GM12875 (cell line): Measurements from ENCODE around the gene GPI.
"Not testable (repeated sequence)": the region's sequence is repeated elsewhere in the genome, so short reads cannot be mapped to it uniquely, and the experiment has no call there.

ENCODE experiments used
- H3K4me3 ChIP-seq: one replicate; pipeline ENCODE4 v1.5.1; 2011; ENCODE audit warnings: low read depth, low read length, control low read depth
- TF ChIP-seq, protein P1 (sequence below): IDR thresholded peaks from 2 replicates; pipeline ENCODE4 v1.5.1; 2011; ENCODE audit warnings: low read depth, mild to moderate bottlenecking, control low read depth, inconsistent platforms, low read length, moderate library complexity, borderline replicate concordance; ENCODE audit not compliant: insufficient read depth

GPI gene

DNA sequence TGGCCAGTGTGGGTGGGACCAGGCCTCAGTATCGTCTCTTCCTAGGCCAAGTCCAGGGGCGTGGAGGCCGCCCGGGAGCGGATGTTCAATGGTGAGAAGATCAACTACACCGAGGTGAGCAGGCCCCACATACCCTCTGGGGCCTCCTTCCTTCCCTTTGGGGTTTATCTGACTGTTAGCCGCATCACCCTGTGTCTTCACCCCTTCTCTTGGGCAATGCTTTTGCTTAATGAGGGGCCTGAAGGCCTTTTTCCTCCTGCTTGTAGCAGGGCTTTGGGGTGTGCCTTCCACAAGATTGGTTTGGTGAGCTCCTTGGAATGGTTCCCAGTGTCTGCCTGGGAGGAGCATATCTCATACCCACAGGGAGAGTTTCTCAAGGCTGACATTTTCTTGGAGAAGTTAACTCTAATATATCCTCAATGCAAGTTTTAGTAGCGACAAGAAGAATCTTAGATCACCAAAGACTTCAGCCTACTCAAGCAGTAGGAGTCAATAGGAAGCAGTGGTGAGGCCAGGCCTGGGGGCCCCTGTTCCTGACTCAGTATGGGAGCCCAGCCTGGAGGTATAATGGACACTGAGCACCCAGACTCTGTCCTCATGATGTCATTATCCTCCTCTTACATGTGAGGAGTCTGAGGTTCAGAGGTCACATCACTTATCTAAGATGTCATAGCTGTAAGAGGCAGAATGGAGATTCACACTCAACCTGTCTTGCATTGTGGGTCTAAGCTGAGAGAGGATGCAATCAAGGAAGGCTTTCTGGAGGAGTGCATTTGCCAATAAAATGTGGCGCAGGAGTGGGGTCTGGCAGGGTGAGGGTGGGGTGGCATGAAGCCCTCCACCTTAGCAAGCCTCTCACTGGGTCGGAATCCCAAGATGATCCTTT, 2.0 kb downstream of the GPI start:
- TF ChIP-seq, protein P1, sequence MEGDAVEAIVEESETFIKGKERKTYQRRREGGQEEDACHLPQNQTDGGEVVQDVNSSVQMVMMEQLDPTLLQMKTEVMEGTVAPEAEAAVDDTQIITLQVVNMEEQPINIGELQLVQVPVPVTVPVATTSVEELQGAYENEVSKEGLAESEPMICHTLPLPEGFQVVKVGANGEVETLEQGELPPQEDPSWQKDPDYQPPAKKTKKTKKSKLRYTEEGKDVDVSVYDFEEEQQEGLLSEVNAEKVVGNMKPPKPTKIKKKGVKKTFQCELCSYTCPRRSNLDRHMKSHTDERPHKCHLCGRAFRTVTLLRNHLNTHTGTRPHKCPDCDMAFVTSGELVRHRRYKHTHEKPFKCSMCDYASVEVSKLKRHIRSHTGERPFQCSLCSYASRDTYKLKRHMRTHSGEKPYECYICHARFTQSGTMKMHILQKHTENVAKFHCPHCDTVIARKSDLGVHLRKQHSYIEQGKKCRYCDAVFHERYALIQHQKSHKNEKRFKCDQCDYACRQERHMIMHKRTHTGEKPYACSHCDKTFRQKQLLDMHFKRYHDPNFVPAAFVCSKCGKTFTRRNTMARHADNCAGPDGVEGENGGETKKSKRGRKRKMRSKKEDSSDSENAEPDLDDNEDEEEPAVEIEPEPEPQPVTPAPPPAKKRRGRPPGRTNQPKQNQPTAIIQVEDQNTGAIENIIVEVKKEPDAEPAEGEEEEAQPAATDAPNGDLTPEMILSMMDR, result no peak
- H3K4me3 ChIP-seq, result peak overlapping the region; percentile 78

DNA sequence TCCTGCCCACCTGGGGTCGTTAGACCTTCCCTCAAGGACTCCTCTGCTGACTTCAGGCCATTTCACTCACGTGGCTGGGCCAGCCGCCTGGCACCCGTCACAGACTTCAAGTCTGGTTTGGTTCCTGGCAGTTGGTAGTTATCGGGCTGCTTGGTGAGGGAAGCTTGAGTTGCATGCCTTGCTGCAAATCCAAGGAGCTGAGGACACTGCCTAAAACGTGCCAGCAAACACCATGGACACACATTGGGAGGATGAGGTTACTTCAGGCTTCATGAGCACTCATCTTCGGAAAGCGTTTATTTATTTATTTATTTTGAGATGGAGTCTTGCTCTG, 2.6 kb downstream of the GPI start:
- TF ChIP-seq, protein P1, result no peak

DNA sequence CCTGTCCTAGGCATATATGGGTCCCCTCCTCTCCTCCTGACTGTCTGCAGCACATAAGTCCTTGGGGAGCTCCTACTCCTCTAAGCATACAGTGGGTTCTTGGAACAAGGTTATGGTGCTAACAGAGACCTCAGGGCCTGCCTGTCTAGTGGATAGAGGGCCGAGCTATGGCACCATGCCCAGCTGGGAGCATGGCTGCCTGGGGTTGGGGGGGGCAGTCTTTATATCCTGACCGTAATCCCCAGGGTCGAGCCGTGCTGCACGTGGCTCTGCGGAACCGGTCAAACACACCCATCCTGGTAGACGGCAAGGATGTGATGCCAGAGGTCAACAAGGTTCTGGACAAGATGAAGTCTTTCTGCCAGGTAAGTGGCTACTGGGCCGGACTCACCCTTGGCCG, 3.3 kb downstream of the GPI start:
- H3K4me3 ChIP-seq, result no peak overlapping the region
- TF ChIP-seq, protein P1, result no peak

More for the DNA sequence above, 2.6 kb downstream of the GPI start:
- no peak overlapping the region for H3K4me3 ChIP-seq

DNA sequence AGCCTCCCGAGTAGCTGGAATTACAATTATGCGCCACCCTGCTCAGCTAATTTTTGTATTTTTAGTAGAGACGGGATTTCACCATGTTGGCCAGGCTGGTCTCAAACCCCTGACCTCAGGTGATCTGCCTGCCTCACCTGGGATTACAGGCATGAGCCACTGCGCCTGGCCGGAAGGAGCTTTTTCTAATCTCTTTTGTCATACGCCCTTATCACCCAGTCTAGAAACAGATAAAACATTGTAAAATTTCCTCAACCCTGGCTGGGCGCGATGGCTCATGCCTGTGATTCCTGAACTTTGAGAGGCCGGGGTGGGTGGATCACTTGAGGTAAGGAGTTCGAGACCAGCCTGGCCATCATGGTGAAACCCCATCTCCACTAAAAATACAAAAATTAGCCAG, 4.2 kb downstream of the GPI start:
- H3K4me3 ChIP-seq, result not testable (repeated sequence)

DNA sequence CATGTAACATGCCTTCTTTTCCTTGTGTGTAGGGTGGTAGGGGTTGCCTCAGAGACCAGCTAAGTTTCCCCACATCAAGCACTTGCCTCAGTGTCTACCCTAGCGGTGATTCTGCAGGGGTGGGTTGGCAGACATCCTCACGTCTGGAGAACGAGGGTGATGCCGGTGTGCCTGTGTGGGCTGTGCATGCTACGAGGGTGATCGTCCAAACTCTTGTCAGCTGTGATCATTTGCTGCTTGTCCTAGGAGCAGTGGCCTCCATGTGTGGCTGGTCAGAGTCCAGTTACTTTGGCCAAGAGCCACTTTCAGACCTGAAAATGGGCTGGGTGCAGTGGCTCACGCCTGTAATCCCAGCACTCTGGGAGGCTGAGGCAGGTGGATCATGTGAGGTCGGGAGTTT, 5.1 kb downstream of the GPI start:
- H3K4me3 ChIP-seq, result no peak overlapping the region
- TF ChIP-seq, protein P1, result no peak

DNA sequence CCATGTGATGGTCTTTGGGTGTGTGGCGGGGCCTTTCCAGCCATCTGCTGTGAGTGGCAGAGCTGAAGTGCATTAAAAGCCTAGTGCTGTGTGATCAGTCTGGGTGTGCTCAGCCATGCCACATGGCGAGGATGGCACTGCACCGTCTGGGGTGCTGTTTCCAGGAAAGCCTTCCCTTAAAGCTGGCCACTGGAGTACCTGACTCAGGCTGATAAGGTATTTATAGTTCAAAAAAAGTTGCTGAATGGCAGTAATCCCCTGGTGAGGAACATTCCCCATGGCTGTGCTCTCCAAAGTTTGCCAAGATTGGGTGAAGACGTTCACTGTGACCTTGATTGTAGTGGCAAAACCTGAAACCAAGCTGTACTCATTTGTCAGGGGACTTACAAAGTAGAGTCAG, 6.0 kb downstream of the GPI start:
- TF ChIP-seq, protein P1, result no peak
- no peak overlapping the region for H3K4me3 ChIP-seq

DNA sequence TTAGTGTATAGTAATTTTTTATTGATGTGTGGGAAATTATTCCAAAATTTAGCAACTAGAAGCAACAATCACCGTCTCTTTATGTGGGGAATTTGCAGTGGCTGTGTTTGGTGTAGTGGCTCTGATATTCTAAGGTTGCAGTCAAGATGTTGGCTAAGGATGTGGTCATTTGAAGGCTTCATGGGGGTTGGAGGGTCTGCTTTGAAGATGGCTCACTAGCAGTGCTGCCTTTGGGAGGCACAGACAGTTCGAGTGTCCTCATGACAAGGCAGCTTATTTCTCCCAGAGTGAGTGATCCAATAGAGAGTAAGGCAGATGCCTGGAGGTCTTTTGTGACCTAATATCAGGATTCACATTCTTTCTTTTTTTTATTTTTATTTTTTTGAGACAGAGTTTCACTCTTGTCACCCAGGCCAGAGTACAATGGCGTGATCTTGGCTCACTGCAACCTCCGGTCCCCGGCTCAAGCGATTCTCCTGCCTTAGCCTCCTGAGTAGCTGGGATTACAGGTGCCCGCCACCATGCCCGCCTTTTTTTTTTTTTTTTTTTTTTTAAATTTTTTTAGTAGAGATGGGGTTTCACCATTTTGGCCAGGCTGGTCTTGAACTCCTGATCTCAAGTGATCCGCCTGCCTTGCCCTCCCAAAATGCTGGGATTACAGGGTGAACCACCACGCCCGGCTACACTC, 8.7 kb downstream of the GPI start:
- no peak overlapping the region for H3K4me3 ChIP-seq
- TF ChIP-seq, protein P1, result no peak
